PC-9 (cell line): ENCODE data around the gene TRIO.

Experiments used
- CTCF ChIP-seq: fragments of 200-600 bp; sonication (generic); conservative IDR thresholded peaks from 2 replicates; pipeline ENCODE4 v1.6.1; 2017; ENCODE audit warnings: mixed run types, antibody characterized with exemption, mild to moderate bottlenecking, moderate library complexity
- EZH2 ChIP-seq: fragments of 200-600 bp; sonication (generic); IDR thresholded peaks from 2 replicates; pipeline ENCODE4 v1.8.0; 2017; ENCODE audit warnings: antibody characterized with exemption, low read depth

- TF ChIP-seq CTCF: no peak
- no peak for TF ChIP-seq EZH2
These were observed 215.4 kb downstream of the TRIO start for GRCh38 chr5:14358536-14358935.
